H1 (cell line): ENCODE results near the gene RNGTT. TPM values are rescaled to one million over a fixed set of nuclear protein-coding genes. Genes with fewer than 3 reads are reported as not detected.

Experiments
- BACH1 ChIP-seq: IDR thresholded peaks from 2 replicates; pipeline ENCODE4 v1.6.1; 2012; ENCODE audit warnings: low read length, improper control_type of control experiment
- CBX8 ChIP-seq: fragments of 300-800, 300-1000 bp; sonication (generic); IDR thresholded peaks from 2 replicates; pipeline ENCODE4 v1.7.1; 2016; ENCODE audit warnings: low read depth, low read length, borderline replicate concordance
- EGR1 ChIP-seq: IDR thresholded peaks from 2 replicates; pipeline ENCODE4 v1.6.1; 2011; ENCODE audit warnings: low read depth, low read length, borderline replicate concordance
- RNF2 ChIP-seq: fragments of 200-900, 300-1000 bp; sonication (generic); IDR thresholded peaks from 2 replicates; pipeline ENCODE4 v1.7.1; 2016; ENCODE audit warnings: borderline replicate concordance, low read depth, mild to moderate bottlenecking, antibody characterized with exemption, low read length; ENCODE audit not compliant: poor library complexity, severe bottlenecking; ENCODE audit errors: missing control alignments
- SAP30 ChIP-seq: fragments of 300-600 bp; sonication (generic); IDR thresholded peaks from 2 replicates; pipeline ENCODE4 v1.7.1; 2012; ENCODE audit warnings: low read length, moderate library complexity, mild to moderate bottlenecking, inconsistent platforms; ENCODE audit not compliant: insufficient read depth, insufficient replicate concordance
- SP2 ChIP-seq: IDR thresholded peaks from 2 replicates; pipeline ENCODE4 v1.6.1; 2012; ENCODE audit warnings: mild to moderate bottlenecking, low read length, inconsistent platforms
- TAF1 ChIP-seq: IDR thresholded peaks from 2 replicates; pipeline ENCODE4 v1.6.1; 2011; ENCODE audit warnings: mild to moderate bottlenecking, low read depth, low read length
- polyA plus RNA-seq, 7 experiments: library from polyadenylated mRNA; depleted of rRNA in 3 of 7; stranded (reverse) in 5 of 7; unstranded in 2 of 7; fragments of >200 nt in 5 of 7; fragments of 200-250 nt in 2 of 7; gene quantifications; 1 replicate in 5 of 7; 2 replicates in 1 of 7; 4 replicates in 1 of 7; pipeline versions ENCODE4 v1.2.1 to v1.2.3, GENCODE V29; 2011 to 2013; ENCODE audit warnings: missing spikeins in 2 of 7, mixed read lengths in 2 of 7
- total RNA-seq: library from RNA; stranded (reverse); fragmentation: NEBNext Ultra II Directional; extraction: Animal tissue kit (Norgen Biotek cat#: 25700); gene quantifications from 2 replicates; pipeline ENCODE4 v1.2.1, GENCODE V29; 2021
- TF ChIP-seq, protein P1 (sequence below): IDR thresholded peaks from 2 replicates; pipeline ENCODE4 v1.6.1; 2012; ENCODE audit warnings: inconsistent platforms
- TF ChIP-seq, protein P2 (sequence below): fragments of 300-600 bp; sonication (generic); IDR thresholded peaks from 2 replicates; pipeline ENCODE4 v1.7.1; 2012; ENCODE audit warnings: low read length, moderate library complexity, mild to moderate bottlenecking, inconsistent platforms; ENCODE audit not compliant: insufficient replicate concordance

RNGTT gene
- total and polyA plus RNA-seq, 2 of the 8 experiments (the other 6 are each of a cell fraction or from before 2014, with no cell fraction given): 3.6 to 21.2 TPM

DNA sequence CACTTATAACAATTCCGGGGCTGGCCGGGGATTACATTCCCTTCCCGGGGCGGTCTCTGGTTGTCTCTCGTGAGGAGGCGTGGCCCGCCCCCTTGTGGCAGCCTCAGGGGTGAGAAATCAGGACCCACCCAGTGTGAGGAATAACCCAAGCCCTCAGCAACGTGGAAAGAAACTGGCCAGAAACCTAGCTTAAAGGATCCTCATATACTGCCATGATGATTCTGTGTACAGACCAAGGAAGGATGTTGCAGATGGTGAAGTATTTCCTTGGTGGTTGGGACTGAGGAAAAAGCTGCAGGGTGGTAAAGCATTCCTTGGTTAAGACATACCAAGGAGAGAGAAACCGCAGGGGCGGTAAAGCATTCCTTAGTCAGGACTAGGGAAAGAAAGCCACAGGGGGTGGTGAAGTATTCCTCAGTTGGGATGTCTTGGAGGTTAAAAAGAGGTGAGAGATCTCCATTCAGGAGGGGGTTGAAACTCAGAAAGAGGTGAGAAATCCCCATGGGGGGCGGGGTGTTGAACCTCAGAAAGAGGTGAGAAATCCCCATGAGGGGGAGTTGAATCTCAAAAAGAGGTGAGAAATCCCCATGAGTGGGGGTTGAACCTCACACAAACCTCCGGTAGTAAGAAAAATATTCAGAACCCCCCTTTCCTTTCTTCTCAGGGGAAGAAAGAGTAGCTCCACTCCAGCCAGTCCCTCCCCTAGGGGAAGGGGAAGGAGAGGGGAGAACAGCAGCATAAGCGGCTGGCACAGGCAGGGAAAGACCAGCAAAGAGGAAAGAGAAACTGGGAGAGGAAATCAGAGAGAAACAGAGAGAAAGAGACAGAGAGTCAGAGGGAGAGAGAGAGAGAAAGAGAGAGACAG lies 238.1 kb downstream of the RNGTT start (continued):
- TF ChIP-seq, protein P1, sequence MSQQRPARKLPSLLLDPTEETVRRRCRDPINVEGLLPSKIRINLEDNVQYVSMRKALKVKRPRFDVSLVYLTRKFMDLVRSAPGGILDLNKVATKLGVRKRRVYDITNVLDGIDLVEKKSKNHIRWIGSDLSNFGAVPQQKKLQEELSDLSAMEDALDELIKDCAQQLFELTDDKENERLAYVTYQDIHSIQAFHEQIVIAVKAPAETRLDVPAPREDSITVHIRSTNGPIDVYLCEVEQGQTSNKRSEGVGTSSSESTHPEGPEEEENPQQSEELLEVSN: no peak
- TF ChIP-seq EGR1 (no peak), BACH1 (no peak), TAF1 (no peak), CBX8 (no peak), SAP30 (no peak), RNF2 (no peak), SP2 (no peak)
- TF ChIP-seq, protein P2, sequence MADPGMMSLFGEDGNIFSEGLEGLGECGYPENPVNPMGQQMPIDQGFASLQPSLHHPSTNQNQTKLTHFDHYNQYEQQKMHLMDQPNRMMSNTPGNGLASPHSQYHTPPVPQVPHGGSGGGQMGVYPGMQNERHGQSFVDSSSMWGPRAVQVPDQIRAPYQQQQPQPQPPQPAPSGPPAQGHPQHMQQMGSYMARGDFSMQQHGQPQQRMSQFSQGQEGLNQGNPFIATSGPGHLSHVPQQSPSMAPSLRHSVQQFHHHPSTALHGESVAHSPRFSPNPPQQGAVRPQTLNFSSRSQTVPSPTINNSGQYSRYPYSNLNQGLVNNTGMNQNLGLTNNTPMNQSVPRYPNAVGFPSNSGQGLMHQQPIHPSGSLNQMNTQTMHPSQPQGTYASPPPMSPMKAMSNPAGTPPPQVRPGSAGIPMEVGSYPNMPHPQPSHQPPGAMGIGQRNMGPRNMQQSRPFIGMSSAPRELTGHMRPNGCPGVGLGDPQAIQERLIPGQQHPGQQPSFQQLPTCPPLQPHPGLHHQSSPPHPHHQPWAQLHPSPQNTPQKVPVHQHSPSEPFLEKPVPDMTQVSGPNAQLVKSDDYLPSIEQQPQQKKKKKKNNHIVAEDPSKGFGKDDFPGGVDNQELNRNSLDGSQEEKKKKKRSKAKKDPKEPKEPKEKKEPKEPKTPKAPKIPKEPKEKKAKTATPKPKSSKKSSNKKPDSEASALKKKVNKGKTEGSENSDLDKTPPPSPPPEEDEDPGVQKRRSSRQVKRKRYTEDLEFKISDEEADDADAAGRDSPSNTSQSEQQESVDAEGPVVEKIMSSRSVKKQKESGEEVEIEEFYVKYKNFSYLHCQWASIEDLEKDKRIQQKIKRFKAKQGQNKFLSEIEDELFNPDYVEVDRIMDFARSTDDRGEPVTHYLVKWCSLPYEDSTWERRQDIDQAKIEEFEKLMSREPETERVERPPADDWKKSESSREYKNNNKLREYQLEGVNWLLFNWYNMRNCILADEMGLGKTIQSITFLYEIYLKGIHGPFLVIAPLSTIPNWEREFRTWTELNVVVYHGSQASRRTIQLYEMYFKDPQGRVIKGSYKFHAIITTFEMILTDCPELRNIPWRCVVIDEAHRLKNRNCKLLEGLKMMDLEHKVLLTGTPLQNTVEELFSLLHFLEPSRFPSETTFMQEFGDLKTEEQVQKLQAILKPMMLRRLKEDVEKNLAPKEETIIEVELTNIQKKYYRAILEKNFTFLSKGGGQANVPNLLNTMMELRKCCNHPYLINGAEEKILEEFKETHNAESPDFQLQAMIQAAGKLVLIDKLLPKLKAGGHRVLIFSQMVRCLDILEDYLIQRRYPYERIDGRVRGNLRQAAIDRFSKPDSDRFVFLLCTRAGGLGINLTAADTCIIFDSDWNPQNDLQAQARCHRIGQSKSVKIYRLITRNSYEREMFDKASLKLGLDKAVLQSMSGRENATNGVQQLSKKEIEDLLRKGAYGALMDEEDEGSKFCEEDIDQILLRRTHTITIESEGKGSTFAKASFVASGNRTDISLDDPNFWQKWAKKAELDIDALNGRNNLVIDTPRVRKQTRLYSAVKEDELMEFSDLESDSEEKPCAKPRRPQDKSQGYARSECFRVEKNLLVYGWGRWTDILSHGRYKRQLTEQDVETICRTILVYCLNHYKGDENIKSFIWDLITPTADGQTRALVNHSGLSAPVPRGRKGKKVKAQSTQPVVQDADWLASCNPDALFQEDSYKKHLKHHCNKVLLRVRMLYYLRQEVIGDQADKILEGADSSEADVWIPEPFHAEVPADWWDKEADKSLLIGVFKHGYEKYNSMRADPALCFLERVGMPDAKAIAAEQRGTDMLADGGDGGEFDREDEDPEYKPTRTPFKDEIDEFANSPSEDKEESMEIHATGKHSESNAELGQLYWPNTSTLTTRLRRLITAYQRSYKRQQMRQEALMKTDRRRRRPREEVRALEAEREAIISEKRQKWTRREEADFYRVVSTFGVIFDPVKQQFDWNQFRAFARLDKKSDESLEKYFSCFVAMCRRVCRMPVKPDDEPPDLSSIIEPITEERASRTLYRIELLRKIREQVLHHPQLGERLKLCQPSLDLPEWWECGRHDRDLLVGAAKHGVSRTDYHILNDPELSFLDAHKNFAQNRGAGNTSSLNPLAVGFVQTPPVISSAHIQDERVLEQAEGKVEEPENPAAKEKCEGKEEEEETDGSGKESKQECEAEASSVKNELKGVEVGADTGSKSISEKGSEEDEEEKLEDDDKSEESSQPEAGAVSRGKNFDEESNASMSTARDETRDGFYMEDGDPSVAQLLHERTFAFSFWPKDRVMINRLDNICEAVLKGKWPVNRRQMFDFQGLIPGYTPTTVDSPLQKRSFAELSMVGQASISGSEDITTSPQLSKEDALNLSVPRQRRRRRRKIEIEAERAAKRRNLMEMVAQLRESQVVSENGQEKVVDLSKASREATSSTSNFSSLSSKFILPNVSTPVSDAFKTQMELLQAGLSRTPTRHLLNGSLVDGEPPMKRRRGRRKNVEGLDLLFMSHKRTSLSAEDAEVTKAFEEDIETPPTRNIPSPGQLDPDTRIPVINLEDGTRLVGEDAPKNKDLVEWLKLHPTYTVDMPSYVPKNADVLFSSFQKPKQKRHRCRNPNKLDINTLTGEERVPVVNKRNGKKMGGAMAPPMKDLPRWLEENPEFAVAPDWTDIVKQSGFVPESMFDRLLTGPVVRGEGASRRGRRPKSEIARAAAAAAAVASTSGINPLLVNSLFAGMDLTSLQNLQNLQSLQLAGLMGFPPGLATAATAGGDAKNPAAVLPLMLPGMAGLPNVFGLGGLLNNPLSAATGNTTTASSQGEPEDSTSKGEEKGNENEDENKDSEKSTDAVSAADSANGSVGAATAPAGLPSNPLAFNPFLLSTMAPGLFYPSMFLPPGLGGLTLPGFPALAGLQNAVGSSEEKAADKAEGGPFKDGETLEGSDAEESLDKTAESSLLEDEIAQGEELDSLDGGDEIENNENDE: no peak
